HG03159 (cell line): ENCODE measurements around the gene SUMO3.
"Not testable (repeated sequence)": the region's sequence is repeated elsewhere in the genome, so short reads cannot be mapped to it uniquely, and the experiment has no call there.

ENCODE experiments used
- ATAC-seq: cut with Tn5 transposase; IDR thresholded peaks from one replicate; pipeline ENCODE4 v1.9.1; 2021; ENCODE audit warnings: mild to moderate bottlenecking, moderate library complexity; ENCODE audit not compliant: unreplicated experiment

Gene SUMO3

GRCh38 chr21:44847261-44848056 is 29.6 kb upstream of the SUMO3 start:
- ATAC-seq, result no peak

GRCh38 chr21:44846485-44847260 is 28.8 kb upstream of the SUMO3 start:
- no peak for ATAC-seq

GRCh38 chr21:44846224-44846484 is 28.3 kb upstream of the SUMO3 start:
- no peak for ATAC-seq

GRCh38 chr21:44845418-44846223 is 27.8 kb upstream of the SUMO3 start:
- no peak for ATAC-seq

DNA sequence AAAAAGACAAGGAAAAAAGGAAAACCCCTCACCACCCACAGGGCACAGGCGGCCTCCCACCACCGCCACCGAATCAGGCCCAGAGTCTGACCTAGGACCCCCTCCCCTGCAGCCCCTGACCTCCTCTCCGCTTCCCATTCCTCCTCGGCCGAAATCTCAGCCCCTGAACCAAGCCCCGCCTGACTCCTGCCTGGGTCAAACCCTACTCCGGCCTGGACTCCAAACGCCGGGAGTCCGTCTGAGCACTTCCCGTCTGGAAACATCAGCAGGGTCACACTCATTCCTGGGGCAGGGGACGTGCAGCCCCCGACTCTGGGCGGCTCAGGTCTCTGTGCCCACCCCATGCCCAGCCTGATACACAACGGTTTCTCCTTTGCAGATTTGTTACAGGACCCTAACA is 26.4 kb upstream of the SUMO3 start:
- no peak for ATAC-seq

DNA sequence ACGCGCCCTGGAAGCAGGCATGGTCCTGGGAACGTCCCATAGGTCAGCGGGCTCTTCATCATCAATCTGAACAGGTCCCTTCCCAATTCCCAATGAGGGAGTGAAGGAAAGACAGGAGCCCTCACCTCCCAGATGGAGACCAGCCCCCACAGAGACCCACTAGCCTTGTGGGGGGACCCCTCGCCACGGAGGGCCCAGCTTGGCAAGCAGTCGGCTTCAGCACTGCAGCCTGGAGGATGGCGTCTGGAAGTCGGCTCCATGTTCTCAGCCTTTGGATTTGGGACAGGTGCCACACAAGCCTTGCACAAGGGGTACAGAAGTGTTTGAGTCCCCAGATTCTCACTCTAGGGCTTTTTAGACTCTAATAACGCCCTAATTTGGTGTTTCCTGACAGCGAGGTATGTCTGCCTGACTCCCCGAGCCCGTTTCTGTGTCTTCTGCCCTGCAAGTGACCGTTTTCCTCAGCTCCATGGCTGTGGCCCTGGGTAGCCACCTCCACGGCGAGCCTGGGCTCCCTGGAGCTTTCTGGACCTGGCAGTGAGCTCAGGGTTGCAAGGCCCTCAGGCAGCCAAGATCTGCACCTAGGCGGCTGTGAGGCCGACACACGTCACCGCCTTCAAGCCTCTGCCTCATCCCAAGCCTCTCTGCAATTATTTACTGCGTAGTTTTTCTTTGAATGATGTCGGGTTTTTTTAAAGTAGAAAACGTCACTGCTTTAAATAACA is 25.0 kb upstream of the SUMO3 start:
- no peak for ATAC-seq

DNA sequence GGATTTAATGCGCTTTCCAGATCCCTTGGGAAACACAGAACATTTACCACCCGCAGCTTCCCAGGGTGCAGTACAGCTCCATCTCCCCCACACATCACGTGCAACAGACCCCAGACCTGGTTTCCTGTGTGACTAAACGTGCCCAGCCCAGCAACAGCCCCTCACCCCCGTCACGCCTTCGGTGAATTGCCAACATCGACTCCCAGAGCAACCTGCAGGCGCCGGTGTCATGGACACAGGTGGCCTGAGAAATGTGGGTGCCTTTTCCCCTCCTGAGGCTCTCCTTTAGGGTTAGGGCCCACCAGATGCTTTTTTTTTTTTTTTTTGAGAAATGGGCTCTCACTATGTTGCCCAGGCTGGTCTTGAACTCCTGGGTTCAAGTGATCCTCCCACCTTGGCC is 24.2 kb upstream of the SUMO3 start:
- no peak for ATAC-seq

DNA sequence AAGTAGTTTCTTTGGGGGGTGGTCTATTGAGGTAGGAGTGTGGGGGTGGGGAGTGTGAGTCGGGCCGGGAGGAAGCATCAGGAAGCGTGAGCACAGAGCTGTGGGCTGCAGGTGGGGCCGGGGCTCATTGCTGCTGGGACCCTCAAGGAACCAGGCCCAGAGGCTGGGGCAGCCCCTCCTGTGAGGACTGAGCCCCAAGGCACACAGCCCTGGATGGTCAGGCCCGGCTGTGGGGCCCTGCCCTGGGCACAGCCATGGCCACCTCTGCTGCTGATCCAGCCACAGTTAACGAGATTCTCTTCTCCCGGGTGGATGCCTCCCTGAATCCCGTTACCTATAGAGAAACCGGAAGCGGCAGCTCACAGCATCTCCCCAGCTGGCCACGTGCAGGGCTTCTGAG is 22.9 kb upstream of the SUMO3 start:
- ATAC-seq, result no peak

GRCh38 chr21:44838951-44839350 is 21.1 kb upstream of the SUMO3 start:
- no peak for ATAC-seq

DNA sequence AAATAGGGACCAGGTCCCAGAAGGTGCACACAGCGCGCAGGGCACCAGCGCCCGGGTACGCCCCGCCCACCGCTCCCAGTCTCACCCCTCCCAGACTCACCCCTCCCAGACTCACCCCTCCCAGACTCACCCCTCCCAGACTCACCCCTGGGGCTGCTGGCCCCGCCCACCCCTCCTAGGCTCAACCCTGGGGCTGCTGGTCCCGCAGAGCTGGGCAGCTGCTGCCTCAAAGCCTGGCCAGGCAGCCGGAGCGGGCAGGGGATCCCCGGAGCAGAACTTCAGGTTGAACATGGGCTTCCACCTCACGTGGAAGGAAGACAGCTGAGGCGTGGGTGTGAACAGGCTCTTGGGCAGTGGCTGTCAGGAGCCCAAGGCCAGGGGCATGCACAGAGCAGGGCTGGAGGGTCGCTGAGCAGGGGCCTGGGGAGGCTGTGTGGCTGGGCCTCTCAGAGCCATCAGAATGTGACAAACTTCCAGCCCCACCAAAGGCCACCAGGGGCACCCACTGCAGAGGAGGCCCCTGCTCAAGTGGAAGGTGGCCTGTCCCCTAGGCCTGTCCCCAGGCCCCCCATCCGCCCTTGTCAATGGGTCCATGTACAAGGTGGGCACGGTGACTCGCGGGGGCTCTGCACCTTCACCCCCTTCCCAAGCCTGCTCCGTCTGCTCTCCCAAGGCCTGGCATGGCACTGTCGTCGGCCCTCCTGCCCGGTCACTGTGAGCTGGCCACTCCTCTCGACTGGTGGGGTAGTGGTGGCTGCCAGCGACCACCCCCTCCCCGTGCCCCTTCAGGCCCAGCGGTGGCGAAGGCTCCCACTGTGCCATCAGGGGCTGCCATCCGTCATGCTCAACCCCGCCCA is 20.4 kb upstream of the SUMO3 start:
- no peak for ATAC-seq

DNA sequence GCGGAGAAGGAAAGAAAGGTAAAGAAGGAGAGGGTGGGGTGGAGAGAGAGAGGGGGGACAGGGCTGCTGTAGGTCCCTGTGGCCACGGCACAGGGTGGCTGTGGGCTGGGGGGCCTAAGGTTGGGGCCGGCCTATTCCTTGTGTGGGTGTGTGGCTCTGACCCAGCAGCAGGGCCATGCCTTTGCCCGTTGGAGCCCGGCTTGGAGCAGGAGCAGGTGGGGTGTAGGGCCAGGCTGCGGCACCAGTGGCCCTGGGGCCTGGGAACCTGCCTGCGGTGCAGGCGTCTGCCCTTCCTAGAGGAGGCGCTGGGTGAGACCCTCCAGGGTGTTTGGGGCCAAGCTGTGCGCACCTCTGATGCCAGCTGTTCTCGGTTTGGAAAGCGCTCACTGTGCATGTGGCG is 19.7 kb upstream of the SUMO3 start:
- ATAC-seq, result no peak

DNA sequence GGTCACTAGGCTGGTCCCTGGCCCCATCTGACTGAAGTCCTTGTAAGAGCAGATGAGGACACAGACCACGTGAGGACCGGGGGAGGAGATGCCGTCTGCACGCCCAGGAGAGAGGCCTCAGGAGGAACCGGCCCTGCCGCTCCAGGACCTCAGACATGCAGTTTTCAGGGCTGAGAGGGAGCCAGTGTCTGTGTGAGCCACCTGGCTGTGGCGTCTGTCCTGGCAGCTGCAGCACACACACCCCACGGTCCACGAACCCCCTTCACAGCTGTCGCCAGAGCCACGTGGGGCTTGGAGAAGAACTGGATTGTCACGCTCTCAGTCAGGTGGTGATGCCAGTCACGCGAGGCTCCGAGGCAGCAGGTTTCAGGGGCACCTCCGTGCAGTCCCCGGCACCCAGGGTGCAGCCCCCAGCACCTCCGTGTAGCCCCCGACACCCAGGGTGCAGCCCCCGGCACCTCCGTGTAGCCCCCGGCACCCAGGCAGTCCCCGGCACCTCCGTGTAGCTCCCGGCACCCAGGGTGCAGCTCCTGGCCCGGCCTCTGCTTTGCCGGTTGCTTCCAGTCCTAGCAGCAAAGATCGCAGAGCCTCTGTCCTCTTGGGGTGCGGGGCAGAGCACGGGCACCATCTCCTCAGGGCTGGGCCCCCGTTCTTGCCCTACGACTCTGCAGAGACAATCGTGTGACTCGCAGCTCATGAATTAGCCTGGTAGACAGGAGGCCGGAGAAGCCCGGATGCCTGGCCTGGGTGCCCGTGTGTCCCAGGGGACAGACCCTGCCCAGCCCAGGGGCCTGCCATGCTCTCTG is 19.0 kb upstream of the SUMO3 start:
- ATAC-seq, result no peak

DNA sequence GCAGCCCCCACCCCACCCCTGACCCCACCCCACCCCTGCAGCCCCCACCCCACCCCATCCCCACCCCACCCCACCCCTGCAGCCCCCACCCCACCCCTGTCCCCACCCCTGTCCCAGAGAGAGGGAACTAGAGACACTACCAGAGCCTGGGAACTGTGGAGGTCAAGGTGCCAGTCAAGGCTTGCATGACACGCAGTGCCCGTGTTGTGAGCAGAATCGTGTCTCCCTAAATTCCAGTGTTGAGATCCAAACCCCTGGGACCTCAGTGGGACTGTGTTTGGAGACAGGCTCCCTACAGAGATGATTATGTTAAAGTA is 18.4 kb upstream of the SUMO3 start:
- no peak for ATAC-seq

- no peak for ATAC-seq
These were observed 17.7 kb upstream of the SUMO3 start for GRCh38 chr21:44835647-44835973.

DNA sequence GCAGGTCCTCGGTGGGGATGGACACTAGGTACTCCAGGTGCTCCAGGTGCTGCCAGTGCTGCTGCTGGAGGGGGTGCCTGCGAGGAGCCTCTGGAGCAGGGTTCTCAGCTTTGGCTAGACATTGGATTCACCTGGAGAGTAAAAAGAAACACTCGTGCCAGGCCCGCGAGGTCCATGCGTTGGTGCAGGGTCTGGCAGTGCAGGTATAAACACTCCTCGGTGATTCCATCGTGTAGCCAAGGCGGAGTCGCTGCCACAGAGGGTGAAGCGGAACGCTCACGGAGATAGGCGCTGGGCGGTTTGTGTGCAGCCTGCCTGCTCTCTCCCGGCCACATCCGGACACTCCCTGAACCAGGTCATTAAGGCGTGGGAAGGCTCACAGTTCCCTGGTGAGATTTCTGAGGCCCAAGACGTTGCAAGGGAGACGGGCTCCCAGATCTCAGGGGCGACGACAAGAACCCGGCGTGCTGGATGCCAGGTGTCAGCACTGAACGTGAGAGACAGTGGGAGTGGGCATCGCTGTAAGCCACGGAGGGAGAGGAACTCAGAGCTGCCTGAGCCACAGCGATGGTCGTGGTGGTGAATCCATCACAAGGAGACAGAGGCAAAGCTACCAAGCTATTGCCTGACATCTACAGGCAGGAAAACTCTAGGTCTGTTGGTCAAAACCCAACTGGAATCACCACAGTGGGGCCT is 17.2 kb upstream of the SUMO3 start:
- ATAC-seq, result no peak

DNA sequence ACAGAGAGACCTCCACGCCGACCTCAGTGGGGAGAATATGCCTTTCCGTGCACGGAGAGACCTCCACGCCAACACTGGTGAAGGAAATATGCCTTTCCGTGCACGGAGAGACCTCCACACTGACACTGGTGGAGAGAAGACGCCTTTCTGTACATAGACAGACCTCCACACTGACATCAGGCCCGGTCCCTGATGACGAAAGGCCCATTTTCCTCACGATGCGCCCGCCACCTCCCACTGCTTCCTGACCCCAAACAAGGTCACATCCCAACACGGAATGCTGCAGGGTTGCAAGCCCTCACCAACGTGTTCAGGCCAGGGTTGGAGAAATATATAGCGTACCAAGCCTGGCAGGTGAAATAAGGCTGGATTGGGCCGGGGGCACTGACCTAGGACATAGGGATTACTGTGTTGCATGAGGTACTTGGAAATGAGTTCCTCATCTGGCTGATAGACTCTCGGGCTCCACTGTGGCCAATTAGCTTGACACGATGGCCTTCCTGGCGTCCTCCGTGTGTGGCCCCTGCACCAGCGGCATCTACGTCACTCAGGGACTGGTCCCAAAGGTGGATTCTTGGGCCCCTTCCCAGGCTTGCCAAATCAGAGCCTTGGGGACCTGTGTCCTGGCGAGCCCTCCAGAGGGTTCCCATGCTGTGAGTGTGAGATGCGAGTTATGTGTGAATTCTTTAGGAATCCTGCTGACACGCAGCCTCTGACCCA is 16.5 kb upstream of the SUMO3 start:
- ATAC-seq, result no peak

DNA sequence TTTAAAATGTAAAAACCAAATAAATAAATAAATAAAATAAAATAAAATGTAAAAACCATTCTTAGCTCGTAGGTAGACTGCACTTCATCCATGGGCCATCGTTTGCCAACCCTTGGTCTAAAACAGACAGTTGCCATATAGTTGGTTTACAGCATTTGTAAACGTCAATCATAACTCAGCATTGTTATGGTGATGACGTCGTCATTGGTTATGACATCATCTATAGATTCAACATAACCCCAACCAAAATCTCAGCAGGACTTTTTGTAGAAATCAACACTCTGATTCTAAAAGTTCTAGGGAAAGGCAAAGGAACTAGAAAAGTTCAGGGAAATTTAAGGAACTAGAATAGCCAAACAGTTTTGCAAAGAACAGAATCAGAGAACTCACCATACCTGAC is 15.8 kb upstream of the SUMO3 start:
- no peak for ATAC-seq

DNA sequence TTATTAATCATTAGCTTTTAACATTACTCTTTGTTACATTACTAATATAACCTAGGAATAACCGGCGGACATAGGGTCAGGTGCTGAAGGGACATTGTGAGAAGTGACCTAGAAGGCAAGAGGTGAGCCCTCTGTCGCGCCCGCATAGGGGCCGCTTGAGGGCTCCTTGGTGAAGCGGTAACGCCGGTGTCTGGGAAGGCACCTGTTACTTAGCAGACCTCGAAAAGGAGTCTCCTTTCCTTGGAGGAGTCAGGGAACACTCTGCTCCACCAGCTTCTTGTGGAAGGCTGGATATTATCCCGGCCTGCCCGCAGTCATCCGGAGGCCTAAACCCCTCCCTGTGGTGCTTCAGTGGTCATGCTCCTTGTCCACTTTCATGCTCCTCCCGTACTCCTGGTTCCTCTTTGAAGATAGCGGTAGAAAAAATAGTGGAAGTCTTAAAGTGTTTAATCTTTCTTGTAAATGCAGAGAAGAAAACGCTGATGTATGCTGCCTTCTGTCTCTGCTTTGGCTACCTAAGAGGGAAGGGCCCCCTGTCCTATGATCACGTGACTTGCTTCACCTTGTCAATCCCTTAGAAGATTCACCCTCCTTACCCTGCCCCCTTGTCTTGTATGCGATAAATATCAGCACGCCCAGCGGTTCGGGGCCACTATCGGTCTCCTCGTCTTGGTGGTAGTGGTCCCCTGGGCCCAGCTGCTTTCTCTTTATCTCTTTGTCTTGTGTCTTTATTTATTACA is 14.8 kb upstream of the SUMO3 start:
- not testable (repeated sequence) for ATAC-seq
